Measurements from ENCODE around the gene PPM1M. TPM values are rescaled to one million over a fixed set of nuclear protein-coding genes. Genes with fewer than 3 reads are reported as not detected.
A peak's percentile ranks its signal among the peaks of the same experiment; 100 is the strongest.

Gene PPM1M
- total and polyA plus RNA-seq, 7 experiments from 2014 or later, result 55.8 to 135 (median 74.5) TPM

DNA sequence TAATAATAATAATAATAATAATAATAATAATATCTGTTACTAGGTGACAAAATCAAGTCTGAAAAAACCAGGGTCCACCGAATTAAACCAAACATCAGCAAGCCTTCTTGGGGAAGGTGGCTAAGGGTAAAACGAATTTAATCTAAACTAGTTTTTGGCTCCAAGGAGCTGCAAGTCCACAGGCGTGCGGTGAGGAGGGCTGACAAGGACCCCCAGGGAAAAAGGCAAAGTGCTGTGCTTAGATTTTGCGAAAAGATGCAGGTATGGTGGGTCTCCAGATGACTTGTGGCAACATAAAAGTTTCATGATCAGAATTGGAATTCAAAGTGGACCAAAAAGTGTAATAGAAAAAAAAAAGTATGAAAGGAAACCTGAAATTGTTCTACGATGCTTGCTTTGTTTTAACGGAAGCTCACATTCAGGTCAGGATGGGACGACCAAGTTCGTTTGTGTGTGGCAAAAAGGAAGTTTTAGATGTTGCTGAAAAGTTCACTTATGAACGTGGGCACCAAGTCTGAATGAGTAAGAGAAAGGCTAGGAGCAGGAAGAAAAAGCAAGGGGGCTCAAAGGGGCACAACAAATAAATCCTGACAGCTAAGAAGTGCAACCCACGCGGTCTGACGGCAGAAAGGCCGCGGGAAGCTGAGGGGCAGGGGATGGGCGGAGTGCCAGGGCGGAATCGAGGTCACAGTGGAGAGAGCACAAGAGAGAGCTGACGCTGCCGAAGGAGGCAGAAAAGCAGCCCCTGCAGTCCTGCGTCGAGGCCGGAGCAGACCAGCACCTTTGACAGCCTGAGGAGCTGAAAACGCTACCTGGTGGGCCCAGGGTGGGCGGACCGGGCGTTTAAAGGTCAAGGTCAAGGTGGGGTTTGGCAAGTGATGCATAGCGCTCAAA is 31.8 kb downstream of the PPM1M start:
- H3K4me3 ChIP-seq (ENCODE audit: low read length), result peak overlapping the region; percentile 92
- Mint-ChIP-seq H3K27ac (peak overlapping the region; percentile 93 to 99 (median 97)), H3K4me3 (peak overlapping the region; percentile 91 to 99 (median 98)), H3K36me3 (peaks cover 6 to 48% (median 22%) of the 10 kb centered on the region in 5 donors), H3K27me3 (no peaks in the 10 kb centered on the region), H3K9me3 (peaks cover 0 to 3% (median 0%) of the 10 kb centered on the region in 11 donors), H3K4me1 (peaks cover 43 to 74% (median 70%) of the 10 kb centered on the region in 7 donors)
- no peaks in the 10 kb centered on the region for H3K9me3 ChIP-seq (ENCODE audit: control insufficient read depth in 2 of 3, low read length in 3 of 3)
- ChIA-PET POLR2A (interaction anchor here (0.6 to 21.6 kb wide), 13 partner anchors 7 to 1927 kb away, joined by 3 to 1418 read pairs (median 3); partner anchors contain the start of genes CYB561D2, GLYCTK, NPRL2 and PPM1M), CTCF (interaction anchor here (0.6 to 9.4 kb wide), 13 partner anchors 10 to 62 kb away, joined by 3 to 126 read pairs (median 9); partner anchors contain the start of genes GLYCTK, PPM1M and TWF2)
- peak; percentile 41 to 79 (median 64) for DNase-seq
- H3K27me3 ChIP-seq (ENCODE audit: control insufficient read depth in 2 of 2, insufficient read depth in 2 of 2, low read length in 2 of 2), result no peaks in the 10 kb centered on the region
- H3K27ac ChIP-seq (ENCODE audit: low read depth, low read length), result peak overlapping the region; percentile 96
- ATAC-seq, result peak; percentile 12
- intact Hi-C loops (cut with micrococcal nuclease), result loop anchor here (5.0 to 10.0 kb wide), 4 partner anchors 40 to 407 kb away; partner anchors contain the start of genes DNAH1 (in 1 of the 2), DUSP7 (in 1 of the 2), GNL3 (in 1 of the 2) and NT5DC2 (in 1 of the 2)
- H3K4me1 ChIP-seq (ENCODE audit: control insufficient read depth in 2 of 2, insufficient read depth in 2 of 2, low read length in 2 of 2), result peaks cover 38 to 39% of the 10 kb centered on the region in 2 donors
- H3K36me3 ChIP-seq (ENCODE audit: control insufficient read depth in 2 of 3, insufficient read depth in 3 of 3, low read length in 3 of 3), result peaks cover 0 to 11% (median 0%) of the 10 kb centered on the region in 3 experiments

DNA sequence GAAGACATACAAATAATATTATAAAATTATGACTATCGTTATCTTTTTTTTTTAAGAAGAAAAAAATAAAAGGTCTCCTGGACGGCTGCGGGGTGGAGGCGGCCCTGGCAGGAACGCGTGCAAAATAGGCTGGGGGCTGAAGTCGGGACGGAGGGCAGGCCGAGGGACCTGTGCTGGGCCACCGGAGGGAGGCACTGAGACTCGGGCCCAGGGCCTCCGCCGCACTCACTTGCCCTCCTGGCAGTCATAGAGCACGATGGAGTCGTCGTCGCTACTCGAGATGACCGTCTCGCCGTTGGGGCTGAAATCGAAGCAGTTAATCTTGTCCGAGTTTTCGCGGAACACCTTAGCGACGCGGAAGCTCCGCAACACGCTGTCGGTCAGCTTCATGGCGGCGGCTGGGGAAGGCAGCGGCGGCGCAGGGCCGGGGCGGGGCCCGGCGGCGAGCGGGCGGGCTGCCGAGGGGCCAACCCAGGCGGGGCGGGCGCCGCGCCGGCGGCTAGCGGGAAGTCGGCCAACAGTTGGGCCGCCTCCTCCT is 32.5 kb downstream of the PPM1M start:
- intact Hi-C loops (cut with micrococcal nuclease), result loop anchor here (1.0 to 10.0 kb wide), 14 partner anchors 8 to 407 kb away; partner anchors contain the start of genes DUSP7 (in 2 of the 2), TWF2 (in 2 of the 2), DNAH1 (in 1 of the 2) and GLYCTK (in 1 of the 2)
- Mint-ChIP-seq H3K27ac (peak overlapping the region; percentile 93 to 99 (median 99)), H3K36me3 (peaks cover 6 to 43% (median 19%) of the 10 kb centered on the region in 5 donors), H3K27me3 (no peaks in the 10 kb centered on the region), H3K4me1 (peaks cover 40 to 74% (median 71%) of the 10 kb centered on the region in 7 donors), H3K4me3 (peak overlapping the region; percentile 91 to 99 (median 98)), H3K9me3 (peaks cover 0 to 3% (median 0%) of the 10 kb centered on the region in 11 donors)
- ATAC-seq, result peak; percentile 74
- Histone ChIP-seq H3K4me1 (ENCODE audit: control insufficient read depth in 2 of 2, insufficient read depth in 2 of 2, low read length in 2 of 2) (peaks cover 39 to 41% of the 10 kb centered on the region in 2 donors), H3K36me3 (ENCODE audit: control insufficient read depth in 2 of 3, insufficient read depth in 3 of 3, low read length in 3 of 3) (peaks cover 0 to 11% (median 0%) of the 10 kb centered on the region in 3 experiments), H3K27ac (ENCODE audit: low read depth, low read length) (peak overlapping the region; percentile 96), H3K9me3 (ENCODE audit: control insufficient read depth in 2 of 3, low read length in 3 of 3) (no peaks in the 10 kb centered on the region), H3K4me3 (ENCODE audit: low read length) (peak overlapping the region; percentile 92), H3K27me3 (ENCODE audit: control insufficient read depth in 2 of 2, insufficient read depth in 2 of 2, low read length in 2 of 2) (no peaks in the 10 kb centered on the region)
- peak in 1 of 9 donors; percentile 54 for DNase-seq
- ChIA-PET CTCF (interaction anchor here (0.6 to 9.4 kb wide), 12 partner anchors 10 to 59 kb away, joined by 5 to 126 read pairs (median 11); partner anchors contain the start of genes GLYCTK, PPM1M and TWF2), POLR2A (interaction anchor here (0.6 to 21.6 kb wide), 6 partner anchors 10 to 90 kb away, joined by 3 to 1418 read pairs (median 58); partner anchors contain the start of genes GLYCTK, PPM1M, TLR9 and TWF2)

DNA sequence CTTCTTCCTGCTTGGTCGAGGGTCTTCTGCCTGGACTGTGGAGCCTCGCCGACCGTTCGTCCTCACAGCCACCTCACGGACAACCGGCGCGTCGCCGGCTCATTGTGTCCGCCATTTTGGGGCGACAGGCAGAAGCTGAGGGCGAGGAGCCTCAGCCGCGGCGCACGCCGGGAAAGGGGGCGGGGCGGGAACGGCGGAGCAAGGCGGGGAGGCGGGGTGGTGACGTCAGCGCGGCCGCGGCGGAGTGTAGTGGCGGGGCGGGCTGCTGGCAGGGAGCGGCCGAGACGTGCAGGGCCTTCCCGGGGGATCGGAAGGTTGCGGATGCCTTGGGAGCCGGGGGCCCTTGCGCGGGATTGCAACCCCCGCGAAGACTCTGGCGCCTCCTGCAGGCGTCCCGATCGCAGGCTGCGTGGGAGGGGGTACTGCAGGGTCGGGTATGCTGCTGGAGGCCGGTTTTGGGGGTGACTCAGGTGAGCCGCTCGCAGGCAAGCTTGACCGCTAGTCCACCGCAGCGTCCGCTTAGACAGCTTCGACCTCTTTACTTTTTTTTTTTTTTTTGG is 33.0 kb downstream of the PPM1M start, which contains the start of gene WDR82:
Gene WDR82 (minus strand): TSS at position 140 of the 560 bp plus-strand sequence. CDS start 288 bp downstream, outside the sequence.
- peaks cover 0 to 3% (median 0%) of the 10 kb centered on the region in 11 donors for H3K9me3 Mint-ChIP-seq
- ATAC-seq, result peak; percentile 93
- H3K27me3 Mint-ChIP-seq, result no peaks in the 10 kb centered on the region
- peaks cover 37 to 74% (median 71%) of the 10 kb centered on the region in 7 donors for H3K4me1 Mint-ChIP-seq
- Histone ChIP-seq H3K4me1 (ENCODE audit: control insufficient read depth in 2 of 2, insufficient read depth in 2 of 2, low read length in 2 of 2) (peaks cover 41 to 44% of the 10 kb centered on the region in 2 donors), H3K36me3 (ENCODE audit: control insufficient read depth in 2 of 3, insufficient read depth in 3 of 3, low read length in 3 of 3) (peaks cover 0 to 11% (median 0%) of the 10 kb centered on the region in 3 experiments), H3K4me3 (ENCODE audit: low read length) (peak within 1 kb of the TSS; percentile 92), H3K9me3 (ENCODE audit: control insufficient read depth in 2 of 3, low read length in 3 of 3) (no peaks in the 10 kb centered on the region), H3K27ac (ENCODE audit: low read depth, low read length) (peak within 1 kb of the TSS; percentile 96), H3K27me3 (ENCODE audit: control insufficient read depth in 2 of 2, insufficient read depth in 2 of 2, low read length in 2 of 2) (no peaks in the 10 kb centered on the region)
- peak within 1 kb of the TSS; percentile 93 to 99 (median 99) for H3K27ac Mint-ChIP-seq
- peak within 1 kb of the TSS; percentile 91 to 99 (median 98) for H3K4me3 Mint-ChIP-seq
- DNase-seq, result peak; percentile 92 to 100 (median 96)
- peaks cover 6 to 40% (median 15%) of the 10 kb centered on the region in 5 donors for H3K36me3 Mint-ChIP-seq
- intact Hi-C loops (cut with micrococcal nuclease), result loop anchor here (1.0 to 10.0 kb wide), 14 partner anchors 8 to 406 kb away; partner anchors contain the start of genes DUSP7 (in 2 of the 2), TWF2 (in 2 of the 2), DNAH1 (in 1 of the 2) and GLYCTK (in 1 of the 2)
- CTCF ChIA-PET, result interaction anchor here (1.3 to 9.4 kb wide), 8 partner anchors 11 to 61 kb away, joined by 4 to 126 read pairs (median 14); partner anchors contain the start of genes GLYCTK and TWF2
- POLR2A ChIA-PET, result interaction anchor here (0.6 to 21.6 kb wide), 4 partner anchors 11 to 284 kb away, joined by 3 to 1418 read pairs (median 140); partner anchors contain the start of genes GLYCTK, PPM1M, TLR9 and TWF2

DNA sequence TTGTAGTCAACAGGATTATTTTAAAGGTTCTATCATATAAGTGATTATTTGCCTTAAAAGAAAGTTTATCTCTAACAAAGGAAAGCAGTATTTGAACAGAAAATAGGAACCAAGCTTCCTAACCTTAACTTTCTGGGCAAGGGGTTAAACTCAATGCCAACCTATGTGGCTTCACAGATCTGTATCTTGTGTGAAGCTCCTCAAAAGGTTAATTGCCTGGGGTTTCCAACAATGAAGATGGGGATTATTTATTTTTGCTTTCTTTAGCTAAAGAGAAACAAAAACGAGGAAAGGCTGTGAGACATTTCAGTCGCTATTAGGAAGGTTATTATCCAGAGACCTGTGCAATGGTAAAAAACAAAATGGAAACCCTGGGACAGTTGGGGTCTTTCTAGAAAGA is 34.0 kb downstream of the PPM1M start:
- Histone ChIP-seq H3K36me3 (ENCODE audit: control insufficient read depth in 2 of 3, insufficient read depth in 3 of 3, low read length in 3 of 3) (peaks cover 0 to 11% (median 0%) of the 10 kb centered on the region in 3 experiments), H3K9me3 (ENCODE audit: control insufficient read depth in 2 of 3, low read length in 3 of 3) (no peaks in the 10 kb centered on the region), H3K27ac (ENCODE audit: low read depth, low read length) (peak overlapping the region; percentile 96), H3K27me3 (ENCODE audit: control insufficient read depth in 2 of 2, insufficient read depth in 2 of 2, low read length in 2 of 2) (no peaks in the 10 kb centered on the region), H3K4me3 (ENCODE audit: low read length) (peak overlapping the region; percentile 92), H3K4me1 (ENCODE audit: control insufficient read depth in 2 of 2, insufficient read depth in 2 of 2, low read length in 2 of 2) (peaks cover 41 to 42% of the 10 kb centered on the region in 2 donors)
- intact Hi-C loops (cut with micrococcal nuclease), result loop anchor here (2.0 to 10.0 kb wide), 6 partner anchors 38 to 405 kb away; partner anchors contain the start of genes DUSP7 (in 2 of the 2), DNAH1 (in 1 of the 2), GNL3 (in 1 of the 2) and NT5DC2 (in 1 of the 2)
- Mint-ChIP-seq H3K4me3 (peak overlapping the region; percentile 91 to 99 (median 98)), H3K4me1 (peaks cover 30 to 74% (median 69%) of the 10 kb centered on the region in 7 donors), H3K27ac (peak overlapping the region; percentile 93 to 99 (median 99)), H3K9me3 (peaks cover 0 to 3% (median 0%) of the 10 kb centered on the region in 11 donors), H3K27me3 (no peaks in the 10 kb centered on the region), H3K36me3 (peaks cover 6 to 30% (median 12%) of the 10 kb centered on the region in 5 donors)
- ChIA-PET POLR2A (interaction anchor here (1.3 to 21.6 kb wide), 4 partner anchors 10 to 223 kb away, joined by 4 to 1418 read pairs (median 140); partner anchors contain the start of genes DUSP7, GLYCTK, PPM1M and TLR9), CTCF (interaction anchor here (0.6 to 9.4 kb wide), 10 partner anchors 8 to 152 kb away, joined by 3 to 126 read pairs (median 6); partner anchors contain the start of genes GLYCTK and TWF2)
- DNase-seq, result peak in 1 of 9 donors; percentile 38
- ATAC-seq, result no peak

DNA sequence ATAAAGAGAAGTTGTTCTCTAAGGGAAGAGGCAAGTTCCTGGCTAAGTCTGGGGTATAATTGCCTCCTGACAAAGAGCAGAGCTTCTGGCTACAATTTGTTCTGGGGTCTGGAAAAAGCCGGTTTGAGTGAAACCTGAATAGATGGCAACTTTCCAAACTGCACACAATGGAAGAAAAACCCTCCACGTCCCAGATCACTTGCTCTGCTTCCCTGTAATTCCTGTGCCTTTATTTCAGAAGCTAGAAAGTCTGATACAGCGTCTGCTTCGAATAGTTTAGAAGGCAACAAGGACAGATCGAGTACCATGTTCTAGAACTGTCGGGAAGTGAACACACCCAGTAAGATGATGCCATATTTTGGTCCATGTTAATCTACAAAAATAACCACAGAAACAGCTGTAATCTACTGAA is 34.5 kb downstream of the PPM1M start:
- H3K27me3 ChIP-seq (ENCODE audit: control insufficient read depth in 2 of 2, insufficient read depth in 2 of 2, low read length in 2 of 2), result no peaks in the 10 kb centered on the region
- H3K9me3 ChIP-seq (ENCODE audit: control insufficient read depth in 2 of 3, low read length in 3 of 3), result no peaks in the 10 kb centered on the region
- H3K27ac ChIP-seq (ENCODE audit: low read depth, low read length), result peak overlapping the region; percentile 96
- H3K36me3 ChIP-seq (ENCODE audit: control insufficient read depth in 2 of 3, insufficient read depth in 3 of 3, low read length in 3 of 3), result peaks cover 0 to 11% (median 0%) of the 10 kb centered on the region in 3 experiments
- peak overlapping the region; percentile 92 for H3K4me3 ChIP-seq (ENCODE audit: low read length)
- intact Hi-C loops (cut with micrococcal nuclease), result no loop called here
- Mint-ChIP-seq H3K27me3 (no peaks in the 10 kb centered on the region), H3K9me3 (peaks cover 0 to 3% (median 0%) of the 10 kb centered on the region in 11 donors), H3K27ac (peak overlapping the region; percentile 93 to 99 (median 99)), H3K4me1 (peaks cover 30 to 74% (median 65%) of the 10 kb centered on the region in 7 donors), H3K4me3 (peak overlapping the region; percentile 91 to 99 (median 98)), H3K36me3 (peaks cover 6 to 28% (median 12%) of the 10 kb centered on the region in 5 donors)
- DNase-seq (no peak), ATAC-seq (no peak)
- ChIA-PET POLR2A (interaction anchor here (1.3 to 21.6 kb wide), 4 partner anchors 9 to 223 kb away, joined by 4 to 1418 read pairs (median 140); partner anchors contain the start of genes DUSP7, GLYCTK, PPM1M and TLR9), CTCF (interaction anchor here (0.6 to 9.4 kb wide), 10 partner anchors 9 to 153 kb away, joined by 3 to 126 read pairs (median 9); partner anchors contain the start of genes GLYCTK and TWF2)
- H3K4me1 ChIP-seq (ENCODE audit: control insufficient read depth in 2 of 2, insufficient read depth in 2 of 2, low read length in 2 of 2), result peaks cover 41 to 42% of the 10 kb centered on the region in 2 donors
